Ovary (tissue), 3 donors: ENCODE data around the gene NFIA.

Source experiments
- CTCF ChIP-seq, 3 donors: fragments of 450-650 bp in 2 of 3; fragments of 200-600 bp in 1 of 3; IDR thresholded peaks; one replicate each; pipeline versions ENCODE4 v1.5.1 to v1.8.0; 2016 to 2022; ENCODE audit warnings: antibody characterized with exemption in 3 of 3, mild to moderate bottlenecking in 1 of 3
- EP300 ChIP-seq: sonication (generic); formaldehyde crosslinking; IDR thresholded peaks from one replicate; pipeline ENCODE4 v1.6.1; 2017; ENCODE audit warnings: antibody characterized with exemption
- POLR2A ChIP-seq: fragments of 450-650 bp; IDR thresholded peaks from one replicate; pipeline ENCODE4 v1.6.1; 2017; ENCODE audit warnings: antibody characterized with exemption, mild to moderate bottlenecking, moderate library complexity
- donor health status: DM: no; HTN: no; CAD: no.

- TF ChIP-seq POLR2A (no peak), CTCF (IDR thresholded peaks at IDR 0.05) (no peak), EP300 (no peak)
These were observed 414.1 kb downstream of the NFIA start for GRCh38 chr1:61496501-61496900.
